ENCODE data around the gene OXA1L.
"Not testable (repeated sequence)": the region's sequence is repeated elsewhere in the genome, so short reads cannot be mapped to it uniquely, and the experiment has no call there.

The OXA1L gene

DNA sequence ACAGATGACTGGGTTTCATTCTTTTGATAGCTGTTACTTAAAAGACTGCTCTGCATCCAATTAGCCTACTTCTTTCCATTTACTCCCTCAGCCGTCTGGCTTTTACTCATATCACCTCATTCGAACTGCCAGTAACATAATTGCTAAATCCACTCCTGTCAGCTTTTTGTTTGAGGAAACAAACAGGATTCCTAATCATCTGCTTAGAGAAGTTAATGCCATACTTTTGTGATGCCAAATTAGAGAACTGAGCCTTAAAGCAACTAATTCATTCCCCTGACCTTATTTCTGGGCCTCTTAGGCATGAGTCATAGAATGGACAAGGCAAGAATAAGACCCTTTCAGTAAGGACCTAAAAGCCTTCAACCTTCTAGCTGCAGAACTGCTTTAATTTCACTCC lies 2.9 kb downstream of the OXA1L start:
- no peak for DNase-seq

DNA sequence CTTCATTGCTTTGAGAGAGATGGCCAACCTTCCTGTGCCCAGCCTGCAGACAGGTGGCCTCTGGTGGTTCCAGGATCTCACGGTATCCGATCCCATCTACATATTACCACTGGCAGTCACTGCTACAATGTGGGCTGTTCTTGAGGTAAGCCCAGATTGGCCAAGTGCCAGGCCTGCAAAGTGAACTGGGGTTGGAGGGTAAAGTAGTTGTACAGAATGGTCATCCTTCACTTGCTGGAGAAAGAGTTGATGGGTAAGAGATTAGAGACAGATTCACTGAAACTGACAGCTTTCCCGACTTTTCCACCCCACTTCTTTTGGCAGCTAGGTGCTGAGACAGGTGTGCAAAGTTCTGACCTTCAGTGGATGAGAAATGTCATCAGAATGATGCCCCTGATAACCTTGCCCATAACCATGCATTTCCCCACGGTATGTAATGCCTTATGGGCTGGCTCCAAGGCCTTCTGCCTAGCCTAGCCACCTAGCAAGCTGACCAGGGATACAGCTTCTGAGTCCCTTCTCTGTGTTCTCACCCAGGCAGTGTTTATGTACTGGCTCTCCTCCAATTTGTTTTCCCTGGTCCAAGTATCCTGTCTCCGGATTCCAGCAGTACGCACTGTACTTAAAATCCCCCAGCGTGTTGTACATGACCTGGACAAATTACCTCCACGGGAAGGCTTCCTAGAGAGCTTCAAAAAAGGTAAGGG lies 4.1 kb downstream of the OXA1L start:
- DNase-seq: no peak

DNA sequence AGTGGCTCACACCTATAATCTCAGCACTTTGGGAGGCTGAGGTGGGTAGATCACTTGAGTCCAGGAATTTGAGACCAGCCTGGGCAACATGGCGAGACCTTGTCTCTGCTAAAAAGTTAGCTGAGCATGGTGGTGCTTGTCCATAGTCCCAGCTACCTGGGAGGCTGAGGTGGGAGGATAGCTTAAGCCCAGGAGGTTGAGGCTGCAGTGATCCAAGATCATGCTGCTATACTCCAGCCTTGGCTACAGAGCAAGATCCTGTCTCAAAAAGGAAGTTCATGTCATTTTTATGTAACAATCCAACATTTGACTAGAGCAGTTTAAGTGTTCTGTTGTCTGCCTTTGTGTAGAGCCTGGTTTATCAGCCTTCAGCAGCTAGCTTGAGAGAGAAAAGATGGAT lies 6.2 kb downstream of the OXA1L start:
- no peak for DNase-seq

DNA sequence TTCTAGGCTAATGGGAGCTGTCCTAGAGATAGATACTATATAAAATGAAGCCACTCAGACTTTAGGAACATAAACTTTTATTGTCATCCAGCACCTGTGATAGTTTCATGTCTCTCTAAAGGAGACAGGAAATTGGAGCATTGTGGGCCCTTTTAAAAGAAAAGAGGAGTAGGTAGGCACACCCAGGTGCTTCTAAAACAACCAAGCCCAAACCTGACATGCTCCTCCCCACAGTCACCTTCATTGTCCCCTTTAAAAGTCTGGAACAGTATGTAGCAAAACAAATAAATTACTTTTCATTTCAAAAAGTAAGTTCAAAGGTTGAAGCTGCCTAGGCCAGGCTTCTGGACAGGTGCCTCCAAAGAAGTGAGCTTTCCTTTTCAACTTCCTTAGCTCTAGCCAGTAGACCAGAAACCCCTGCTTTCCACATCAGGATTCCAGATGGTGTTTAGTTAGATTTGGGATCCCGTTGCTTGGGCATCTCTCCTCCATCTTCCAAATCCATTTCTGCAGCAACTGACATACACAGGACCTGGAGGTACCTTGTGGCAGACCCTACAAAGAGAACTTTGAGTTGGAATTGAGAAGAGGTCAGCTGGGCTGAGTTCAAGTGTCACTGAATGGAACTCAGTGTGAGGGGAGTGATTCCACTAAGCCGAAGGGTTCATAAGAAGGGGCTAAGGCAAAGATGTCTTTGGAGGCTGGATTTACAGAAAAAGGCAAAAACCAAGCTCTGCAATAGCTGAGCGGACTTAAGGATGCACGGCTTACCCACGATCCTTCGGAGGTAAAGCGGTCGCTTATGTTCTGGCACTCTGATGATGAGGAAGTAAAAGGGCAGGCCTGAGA lies 6.9 kb downstream of the OXA1L start:
- no peak for DNase-seq

DNA sequence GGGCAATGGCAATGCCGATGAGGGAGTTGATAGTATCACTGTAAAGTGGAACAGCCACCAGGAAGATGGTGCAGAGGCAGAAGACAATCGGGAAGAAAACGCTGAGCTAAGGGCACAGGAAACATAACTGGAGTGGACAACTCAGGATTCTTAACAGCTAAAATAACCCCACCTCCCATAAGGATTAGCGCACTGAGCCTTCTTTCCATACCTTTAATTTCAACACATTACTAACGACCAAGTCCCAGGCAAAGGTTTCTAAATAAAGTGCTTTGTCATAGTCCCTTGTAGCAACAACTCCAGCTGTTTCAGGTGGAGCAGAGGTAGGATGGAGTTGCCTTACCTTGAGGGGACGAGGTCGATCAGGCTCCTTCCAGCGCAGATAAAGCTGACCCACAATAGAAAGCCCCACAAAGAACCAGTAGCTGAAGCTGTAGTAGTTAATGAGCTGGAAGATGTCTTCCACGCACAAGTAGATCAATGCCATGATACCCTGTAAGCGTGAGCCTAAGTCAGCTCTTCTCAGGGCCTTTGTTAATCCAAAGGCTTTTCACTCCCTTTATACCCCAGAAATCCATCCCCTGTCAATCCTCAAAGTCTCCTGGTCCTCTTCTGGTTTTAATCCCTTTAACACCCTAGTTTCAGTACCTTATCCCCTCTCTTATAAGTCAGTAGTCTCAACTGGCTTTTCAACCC lies 7.7 kb downstream of the OXA1L start:
- no peak for DNase-seq

DNA sequence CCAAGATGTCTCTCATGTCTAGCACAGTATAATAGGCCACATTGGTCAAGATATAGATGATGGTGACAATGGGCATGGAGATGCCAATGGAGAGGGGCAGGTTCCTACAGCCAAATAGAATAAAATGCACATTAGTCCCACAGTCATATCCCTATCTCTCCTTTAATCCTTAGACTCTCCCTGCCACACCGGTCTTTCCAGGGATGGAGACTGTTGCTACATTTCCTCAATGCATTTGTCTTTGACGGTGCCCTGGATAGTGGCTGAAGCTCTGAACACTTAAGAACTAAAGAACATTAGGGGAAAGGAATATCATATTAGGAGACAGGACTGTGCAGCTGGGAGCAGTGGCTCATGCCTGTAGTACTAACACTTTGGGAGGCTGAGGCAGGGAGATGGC lies 9.7 kb downstream of the OXA1L start:
- DNase-seq: no peak

DNA sequence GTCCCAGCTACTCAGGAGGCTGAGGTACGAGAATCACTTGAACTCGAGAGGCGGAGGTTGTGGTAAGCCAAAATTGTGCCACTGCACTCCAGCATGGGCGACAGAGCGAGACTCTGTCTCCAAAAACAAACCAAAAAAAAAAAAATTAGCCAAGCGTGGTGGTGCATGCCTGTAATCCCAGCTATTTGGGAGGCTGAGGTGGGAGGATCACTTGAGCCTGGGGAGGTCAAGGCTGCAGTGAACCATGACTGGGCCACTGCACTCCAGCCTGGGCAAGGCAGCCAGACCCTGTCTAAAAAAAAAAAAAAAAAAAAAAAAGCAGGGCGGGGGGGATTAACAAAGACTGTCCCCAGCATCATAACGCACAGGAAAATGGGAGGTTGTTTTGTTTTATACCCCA lies 10.4 kb downstream of the OXA1L start:
- not testable (repeated sequence) for DNase-seq

DNA sequence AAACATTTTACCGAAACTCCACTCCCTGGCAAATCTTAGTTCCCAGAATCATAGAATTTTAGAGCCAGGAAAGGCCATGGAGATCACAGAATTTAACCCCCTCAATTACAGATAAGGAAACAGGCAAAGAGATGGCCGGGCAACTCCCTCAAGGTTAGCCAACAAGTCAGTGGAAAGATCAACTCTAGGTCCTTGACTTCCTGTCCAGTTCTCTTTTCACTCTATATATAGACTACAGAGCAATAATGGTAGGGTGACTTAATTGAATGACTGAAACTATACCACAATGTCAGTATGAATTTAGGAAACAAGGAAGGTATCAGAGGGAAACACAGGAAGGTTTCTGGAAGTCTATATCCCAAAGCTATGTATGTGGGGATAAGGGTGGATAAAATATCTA lies 11.6 kb downstream of the OXA1L start:
- DNase-seq: no peak

DNA sequence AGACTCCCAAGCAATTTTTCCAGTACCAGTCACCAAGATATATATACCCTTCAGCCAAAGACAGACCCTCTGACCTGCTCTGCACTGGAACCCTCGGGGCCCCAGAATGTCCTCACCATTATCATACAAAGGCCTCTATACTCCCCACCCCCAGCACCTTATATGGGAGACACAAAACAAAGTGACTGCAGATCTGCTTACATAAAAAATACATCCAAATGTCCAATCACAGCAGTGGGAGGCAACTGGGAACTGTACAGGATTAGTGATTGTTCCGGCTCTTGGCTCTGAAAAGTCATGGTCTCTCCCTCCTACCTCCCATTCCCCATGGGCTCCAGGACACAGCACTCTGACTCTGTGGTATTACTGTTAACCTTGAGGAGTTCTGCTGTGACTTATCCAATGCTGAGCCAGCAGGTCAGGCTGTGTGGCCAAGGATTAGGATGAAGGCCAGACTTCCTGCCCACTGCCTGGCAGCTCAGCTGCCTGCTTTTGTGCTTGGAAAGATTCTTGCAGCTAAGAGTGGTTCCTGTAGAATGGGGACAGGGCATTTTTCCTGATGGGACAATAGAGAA lies 13.7 kb downstream of the OXA1L start:
- DNase-seq: no peak

DNA sequence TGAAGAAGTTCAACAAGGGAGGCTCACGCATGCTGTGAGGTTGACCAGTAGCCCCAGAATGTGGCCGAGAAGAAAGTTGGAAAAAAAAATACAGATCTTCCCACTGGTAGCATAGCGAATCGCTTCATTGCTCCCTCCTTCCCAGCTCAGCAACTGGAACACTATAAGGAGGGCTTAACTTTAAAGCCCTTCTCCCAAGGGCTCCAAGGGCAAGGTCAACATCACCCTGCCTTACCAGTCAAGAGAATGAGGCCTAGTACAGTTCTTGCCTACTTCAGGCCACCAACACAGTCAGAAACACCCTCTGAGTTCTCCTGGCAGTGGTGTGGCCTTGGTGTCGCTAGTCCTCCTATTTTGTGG lies 14.4 kb downstream of the OXA1L start:
- DNase-seq: no peak

DNA sequence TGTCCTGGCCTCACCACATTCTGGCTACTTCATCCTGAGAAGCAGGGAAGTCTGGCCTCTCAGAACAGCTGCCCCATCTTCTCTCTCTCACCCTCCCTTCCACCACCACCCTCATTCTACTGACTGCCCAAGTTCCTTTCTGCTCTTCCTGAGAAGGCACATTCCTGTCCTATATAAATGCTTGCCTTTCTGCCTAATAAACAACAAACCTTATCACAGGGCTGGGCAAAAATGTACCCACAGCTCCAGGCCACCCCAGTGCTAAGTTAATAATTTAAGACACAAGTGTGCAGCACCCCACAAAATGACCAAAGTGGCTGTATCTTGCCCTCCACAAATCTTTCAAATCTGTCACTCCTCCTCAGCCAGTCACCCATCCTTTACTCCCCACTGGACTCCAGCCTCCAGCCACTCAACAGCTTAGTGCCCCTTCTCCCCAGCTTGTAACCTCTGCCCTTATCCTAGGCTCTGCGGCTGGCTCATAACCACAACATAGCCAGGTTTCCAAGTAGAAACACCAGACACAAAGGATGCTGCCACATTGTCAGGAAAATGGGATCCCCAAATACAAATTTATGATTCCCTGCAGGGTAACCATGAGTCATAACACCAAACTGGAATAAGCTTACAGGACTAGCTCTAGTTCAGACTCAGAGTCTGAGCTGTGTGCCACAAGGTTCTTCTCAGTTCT lies 15.0 kb downstream of the OXA1L start:
- DNase-seq: no peak

DNA sequence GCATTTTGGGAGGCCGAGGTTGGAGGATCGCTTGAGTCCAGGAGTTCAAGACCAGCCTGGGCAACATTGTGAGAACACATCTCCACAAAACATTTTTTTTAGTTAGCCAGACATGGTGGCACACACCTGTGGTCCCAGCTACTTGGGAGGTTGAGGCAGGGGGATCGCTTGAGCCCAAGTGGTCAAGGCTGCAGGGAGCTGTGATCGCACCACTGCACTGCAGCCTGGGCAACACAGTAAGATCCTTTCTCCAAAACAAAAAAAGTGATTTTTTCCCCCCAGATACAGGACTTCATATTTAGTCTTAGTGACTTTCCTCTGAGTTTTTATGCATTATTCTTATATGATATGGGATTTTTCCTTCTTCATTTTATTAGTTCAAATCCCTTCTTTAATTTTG lies 20.2 kb downstream of the OXA1L start:
- DNase-seq: no peak

DNA sequence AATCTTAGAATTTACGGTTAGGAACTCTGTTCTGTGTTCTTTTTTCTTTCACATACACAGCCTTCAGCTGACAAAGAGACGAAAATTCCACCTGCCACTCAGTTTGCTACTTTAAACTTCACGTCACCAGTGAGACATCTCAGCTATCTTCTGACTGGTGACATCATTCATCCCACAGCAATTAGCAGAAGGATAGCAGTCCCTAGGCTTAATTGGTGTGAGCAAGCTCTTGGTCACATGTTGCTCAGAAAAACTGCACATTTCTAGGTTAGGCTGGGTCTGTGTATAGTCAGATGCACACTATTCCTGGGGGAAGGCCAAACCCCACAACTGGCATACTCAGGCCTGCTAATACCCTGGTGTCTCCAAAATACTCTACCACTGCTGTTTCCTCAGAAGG lies 24.8 kb downstream of the OXA1L start:
- no peak for DNase-seq

DNA sequence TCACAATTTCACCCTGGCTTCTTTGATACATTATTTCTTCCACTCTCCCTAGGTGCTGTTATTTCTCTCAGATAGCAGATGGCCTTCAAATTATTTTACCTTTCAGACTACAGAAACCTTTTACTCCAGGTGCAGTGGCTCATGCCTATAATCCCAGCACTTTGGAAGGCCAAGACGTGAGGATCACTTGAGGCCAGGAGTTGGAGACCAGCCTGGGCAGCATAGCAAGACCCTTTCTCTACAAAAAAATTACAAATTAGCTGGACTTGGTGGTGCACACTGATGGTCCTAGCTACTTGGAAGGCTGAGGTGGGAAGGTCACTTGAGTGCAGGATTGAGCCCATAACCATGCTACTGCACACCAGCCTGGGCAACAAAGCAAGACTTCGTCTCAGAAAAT lies 25.7 kb downstream of the OXA1L start:
- no peak for DNase-seq

DNA sequence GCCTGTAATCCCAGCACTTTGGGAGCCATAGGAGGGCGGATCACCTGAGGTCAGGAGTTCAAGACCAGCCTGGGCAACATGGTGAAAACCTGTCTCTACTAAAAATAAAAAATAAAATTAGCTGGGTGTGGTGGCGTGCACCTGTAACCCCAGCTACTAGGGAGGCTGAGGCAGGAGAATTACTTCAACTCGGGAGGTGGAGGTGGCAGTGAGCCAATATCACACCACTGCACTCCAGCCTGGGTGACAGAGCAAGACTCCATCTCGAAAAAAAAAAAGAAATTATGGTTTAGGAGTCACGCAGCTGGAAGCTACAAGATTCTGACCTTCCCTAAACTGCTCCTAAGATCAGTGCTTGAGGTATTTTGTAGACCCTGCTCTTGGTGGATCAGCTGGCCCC lies 27.1 kb downstream of the OXA1L start:
- not testable (repeated sequence) for DNase-seq

DNA sequence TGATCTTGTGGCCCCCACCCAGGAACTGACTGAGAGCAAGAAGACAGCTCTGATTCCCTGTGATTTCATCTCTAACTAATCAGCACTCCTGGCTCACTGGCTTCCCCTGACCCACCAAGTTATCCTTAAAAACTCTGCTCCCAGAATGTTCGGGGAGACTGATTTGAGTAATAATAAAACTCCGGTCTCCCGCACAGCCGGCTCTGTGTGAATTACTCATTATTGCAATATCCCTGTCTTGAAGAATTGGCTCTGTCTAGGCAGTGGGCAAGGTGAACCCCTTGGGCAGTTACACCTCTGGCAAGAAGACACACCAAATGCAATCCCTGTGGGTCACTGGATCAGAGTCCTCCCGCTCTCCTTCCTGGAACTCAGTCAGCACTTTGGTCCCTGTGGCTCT lies 27.5 kb downstream of the OXA1L start:
- DNase-seq: no peak

DNA sequence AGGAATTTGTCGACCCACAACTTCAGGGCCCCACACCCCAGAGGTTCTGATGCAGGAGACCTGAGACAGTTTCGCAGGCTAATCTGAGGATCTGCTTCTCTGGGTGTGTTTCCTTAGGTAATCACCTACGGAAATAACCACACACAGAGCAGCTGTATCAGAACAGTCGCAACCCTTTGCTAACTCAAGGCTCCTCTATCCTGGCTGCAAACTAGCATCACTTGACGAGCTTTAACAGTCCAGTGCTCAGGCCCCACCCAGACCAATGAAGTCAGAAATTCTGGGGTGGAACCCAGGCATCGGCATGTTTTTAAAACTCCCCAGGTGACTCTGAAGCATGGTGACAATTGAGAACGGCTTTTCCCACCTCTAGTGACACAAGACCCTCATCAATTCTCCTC lies 28.1 kb downstream of the OXA1L start:
- DNase-seq: no peak

DNA sequence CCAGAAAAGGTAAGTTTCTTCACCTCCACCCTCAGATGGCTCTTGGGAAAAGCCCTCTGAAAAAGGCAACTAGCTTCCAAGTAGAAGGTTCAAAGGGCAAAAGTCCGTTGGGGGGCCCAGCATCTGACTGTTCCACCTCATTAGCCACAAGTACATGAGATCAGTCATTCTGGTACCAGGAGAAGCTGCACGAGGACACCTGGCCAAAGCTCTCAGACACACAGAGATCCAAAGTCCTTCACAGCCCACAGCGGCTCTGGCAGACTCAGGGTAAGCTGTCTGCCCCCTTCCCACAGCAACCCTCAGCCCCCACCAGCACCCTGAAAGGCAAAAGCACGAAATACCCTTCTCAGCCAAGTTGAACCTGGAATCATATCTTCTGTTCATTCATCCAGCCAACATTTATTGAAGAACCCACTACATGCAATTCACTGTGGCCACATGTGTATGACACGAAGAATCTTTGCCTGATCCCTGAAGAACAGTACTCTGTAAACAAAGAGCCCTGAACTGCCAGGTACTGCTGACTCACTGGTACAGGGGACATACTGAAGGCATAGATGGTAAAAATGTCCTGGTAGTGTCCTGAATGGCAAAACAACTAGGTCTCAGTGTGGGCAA lies 29.7 kb downstream of the OXA1L start:
- no peak for DNase-seq

DNA sequence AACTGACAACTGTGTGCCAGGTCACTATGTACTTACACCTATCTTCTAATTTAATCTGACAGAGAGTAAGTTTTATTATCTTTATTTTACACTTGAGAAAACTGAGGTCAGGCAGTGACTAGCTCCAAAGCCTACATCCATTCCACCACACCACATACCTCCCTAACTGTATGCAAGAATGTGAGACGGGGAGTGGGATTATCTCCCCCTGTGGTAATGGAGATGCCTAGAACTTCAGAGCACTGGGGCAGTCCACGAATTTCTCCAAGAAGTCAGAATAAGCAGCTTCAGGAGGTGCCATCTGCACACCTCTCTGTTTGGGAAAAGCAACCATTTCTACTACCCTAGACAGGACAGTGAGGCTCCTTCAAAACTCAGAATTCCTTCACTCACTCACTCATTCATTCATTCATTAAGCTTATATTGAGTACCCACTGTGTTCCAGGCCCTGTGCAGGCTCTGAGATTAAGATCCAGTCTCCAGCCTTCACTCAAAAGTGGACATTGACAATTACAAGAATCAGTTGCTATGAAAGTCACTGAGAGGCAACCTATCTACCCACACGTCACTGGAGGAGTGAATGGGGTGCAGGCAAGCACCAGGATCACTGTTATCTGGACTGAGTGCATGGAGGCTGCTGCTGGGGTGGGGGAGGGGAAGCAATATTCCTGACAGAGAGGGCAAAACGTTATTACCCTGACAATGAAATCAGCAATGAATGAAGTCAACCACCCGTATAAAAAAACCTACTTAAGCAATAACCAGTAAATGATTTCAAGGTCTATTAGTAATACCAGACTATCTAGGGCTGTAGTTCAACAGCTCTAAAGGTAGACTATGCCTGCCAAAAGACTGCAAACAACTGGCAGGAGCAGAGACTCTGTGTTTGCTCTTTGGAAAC lies 30.8 kb downstream of the OXA1L start:
- DNase-seq: no peak

DNA sequence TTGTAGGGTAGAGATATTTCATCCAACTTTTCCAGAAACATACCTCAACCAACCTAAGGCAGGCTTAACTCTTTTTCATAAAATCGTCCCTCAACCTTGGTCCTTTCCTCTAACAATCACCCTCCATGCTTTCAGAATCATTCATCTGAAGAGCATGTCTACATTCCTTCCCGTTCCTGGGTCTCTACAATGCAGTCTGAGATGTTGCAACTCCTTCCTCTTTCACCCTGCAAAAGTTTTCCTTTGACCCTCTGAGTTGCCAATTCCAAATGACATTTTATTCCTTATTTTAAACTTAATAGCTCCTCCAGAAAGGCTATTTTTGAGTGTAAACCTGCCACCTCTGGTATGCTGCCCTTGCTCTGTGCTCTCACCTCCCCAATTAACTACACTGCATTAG lies 32.0 kb downstream of the OXA1L start:
- DNase-seq: no peak

DNA sequence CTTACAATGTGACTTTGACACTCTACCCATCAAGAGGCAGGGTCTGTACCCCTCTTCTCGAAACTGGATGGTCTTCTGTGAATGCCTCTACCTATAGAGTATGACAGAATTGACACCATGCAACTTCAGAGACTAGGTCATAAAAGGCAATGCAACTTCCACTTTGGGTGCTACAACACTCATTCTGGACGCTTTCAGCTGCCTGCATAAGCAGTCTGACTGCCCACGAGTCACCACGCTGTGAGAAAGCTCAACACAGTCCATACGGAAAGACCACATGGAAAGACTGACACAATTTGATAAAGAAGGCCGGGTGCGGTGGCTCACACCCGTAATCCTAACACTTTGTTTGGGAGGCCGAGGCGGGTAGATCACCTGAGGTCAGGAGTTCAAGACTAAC lies 33.9 kb downstream of the OXA1L start:
- DNase-seq: no peak

DNA sequence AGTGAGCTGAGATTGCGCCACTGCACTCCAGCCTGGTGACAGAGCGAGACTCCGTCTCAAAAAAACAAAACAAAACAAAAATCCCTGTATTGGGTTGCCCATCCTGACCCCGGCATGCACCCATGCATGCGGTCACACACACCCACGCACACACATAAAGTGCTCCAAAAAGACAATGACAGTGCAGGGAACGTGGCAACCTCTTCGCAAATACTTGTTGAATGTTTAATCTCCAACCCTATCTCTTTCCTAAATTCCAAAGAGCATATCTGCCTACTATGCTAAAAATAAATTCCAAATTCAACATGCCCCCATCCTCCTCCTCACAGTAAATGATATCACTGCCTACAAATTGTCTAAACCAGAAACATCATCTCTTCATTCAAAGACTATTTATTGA lies 35.2 kb downstream of the OXA1L start:
- no peak for DNase-seq

Measured in SHP77 (cell line).